ENCODE results near the gene PRICKLE1. TPM values are rescaled to one million over a fixed set of nuclear protein-coding genes. Genes with fewer than 3 reads are reported as not detected.

Gene PRICKLE1
- total RNA-seq, 1 donor from 2014 or later, result 11.6 TPM

GRCh38 chr12:42584651-42585111 lies 4.9 kb downstream of the PRICKLE1 start:
- no peak overlapping the region for H3K4me3 ChIP-seq (ENCODE audit: low read depth, low read length)
- TF ChIP-seq, protein P1, sequence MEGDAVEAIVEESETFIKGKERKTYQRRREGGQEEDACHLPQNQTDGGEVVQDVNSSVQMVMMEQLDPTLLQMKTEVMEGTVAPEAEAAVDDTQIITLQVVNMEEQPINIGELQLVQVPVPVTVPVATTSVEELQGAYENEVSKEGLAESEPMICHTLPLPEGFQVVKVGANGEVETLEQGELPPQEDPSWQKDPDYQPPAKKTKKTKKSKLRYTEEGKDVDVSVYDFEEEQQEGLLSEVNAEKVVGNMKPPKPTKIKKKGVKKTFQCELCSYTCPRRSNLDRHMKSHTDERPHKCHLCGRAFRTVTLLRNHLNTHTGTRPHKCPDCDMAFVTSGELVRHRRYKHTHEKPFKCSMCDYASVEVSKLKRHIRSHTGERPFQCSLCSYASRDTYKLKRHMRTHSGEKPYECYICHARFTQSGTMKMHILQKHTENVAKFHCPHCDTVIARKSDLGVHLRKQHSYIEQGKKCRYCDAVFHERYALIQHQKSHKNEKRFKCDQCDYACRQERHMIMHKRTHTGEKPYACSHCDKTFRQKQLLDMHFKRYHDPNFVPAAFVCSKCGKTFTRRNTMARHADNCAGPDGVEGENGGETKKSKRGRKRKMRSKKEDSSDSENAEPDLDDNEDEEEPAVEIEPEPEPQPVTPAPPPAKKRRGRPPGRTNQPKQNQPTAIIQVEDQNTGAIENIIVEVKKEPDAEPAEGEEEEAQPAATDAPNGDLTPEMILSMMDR (conservative IDR thresholded peaks at IDR 0.05; ENCODE audit: low read depth, low read length), result no peak
- no peak for DNase-seq (ENCODE audit: low read depth)

DNA sequence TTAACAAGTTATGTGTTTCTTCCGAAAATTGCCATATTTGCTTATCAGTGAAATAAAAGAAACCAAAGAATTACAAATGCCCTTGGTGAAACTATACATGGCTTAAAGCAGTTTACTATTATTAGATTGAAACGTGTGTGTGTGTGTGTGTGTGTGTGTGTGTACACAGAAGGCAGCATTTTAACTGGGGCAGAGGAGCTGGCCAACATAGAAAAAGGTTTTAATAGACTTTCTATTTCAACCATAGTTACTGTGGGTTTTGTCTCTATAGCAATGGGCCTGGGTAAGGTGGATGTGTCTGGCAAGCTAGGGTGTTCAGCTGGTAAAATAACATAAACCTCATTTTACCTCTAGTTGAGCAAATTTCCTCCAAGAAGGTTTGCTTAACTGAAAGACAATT lies 6.5 kb downstream of the PRICKLE1 start:
- TF ChIP-seq, protein P1 (conservative IDR thresholded peaks at IDR 0.05; ENCODE audit: low read depth, low read length), result no peak
- no peak overlapping the region for H3K4me3 ChIP-seq (ENCODE audit: low read depth, low read length)
- DNase-seq (ENCODE audit: low read depth), result no peak

DNA sequence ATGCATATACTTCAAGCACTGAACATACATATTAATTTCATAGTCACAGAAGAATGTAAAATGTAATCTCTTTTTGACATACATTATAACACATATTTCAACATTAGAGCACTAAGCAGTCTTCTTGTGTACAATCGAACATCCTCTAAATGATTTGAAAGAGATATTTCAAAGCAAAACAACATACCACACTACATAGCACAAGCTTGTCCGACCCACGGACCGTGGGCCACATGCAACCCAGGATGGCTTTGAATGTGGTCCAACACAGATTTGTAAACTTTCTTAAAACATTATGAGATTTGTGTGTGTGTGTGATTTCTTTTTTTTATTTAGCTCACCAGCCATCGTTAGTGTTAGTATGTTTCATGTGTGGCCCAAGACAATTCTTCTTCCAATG lies 7.0 kb downstream of the PRICKLE1 start:
- no peak overlapping the region for H3K4me3 ChIP-seq (ENCODE audit: low read depth, low read length)
- TF ChIP-seq, protein P1 (conservative IDR thresholded peaks at IDR 0.05; ENCODE audit: low read depth, low read length), result no peak
- DNase-seq (ENCODE audit: low read depth), result no peak

DNA sequence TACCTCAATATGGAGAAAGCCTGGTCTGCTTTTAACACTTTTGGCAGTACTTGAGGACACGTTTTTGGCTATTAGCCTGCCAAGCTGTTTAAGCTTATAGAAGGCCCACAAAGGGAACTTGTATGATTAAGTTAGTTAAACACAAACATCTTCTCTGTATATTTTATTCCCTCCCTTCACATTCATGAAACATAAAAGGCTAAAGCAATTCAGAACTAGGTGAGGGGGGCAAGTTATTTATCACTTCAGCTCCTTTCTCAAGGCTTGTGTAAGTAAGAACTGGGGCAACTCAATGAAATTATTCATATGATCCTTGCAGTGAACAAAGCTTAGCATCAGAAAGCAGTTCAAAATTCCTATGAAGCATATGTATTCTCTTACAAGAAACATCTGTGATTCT lies 7.5 kb downstream of the PRICKLE1 start:
- no peak for DNase-seq (ENCODE audit: low read depth)
- TF ChIP-seq, protein P1 (conservative IDR thresholded peaks at IDR 0.05; ENCODE audit: low read depth, low read length), result no peak

GRCh38 chr12:42576374-42576773 lies 13.2 kb downstream of the PRICKLE1 start:
- DNase-seq (ENCODE audit: low read depth), result no peak
- no peak overlapping the region for H3K4me3 ChIP-seq (ENCODE audit: low read depth, low read length)
- TF ChIP-seq, protein P1 (conservative IDR thresholded peaks at IDR 0.05; ENCODE audit: low read depth, low read length), result no peak

More for the DNA sequence above, 7.5 kb downstream of the PRICKLE1 start:
- H3K4me3 ChIP-seq (ENCODE audit: low read depth, low read length), result no peak overlapping the region

DNA sequence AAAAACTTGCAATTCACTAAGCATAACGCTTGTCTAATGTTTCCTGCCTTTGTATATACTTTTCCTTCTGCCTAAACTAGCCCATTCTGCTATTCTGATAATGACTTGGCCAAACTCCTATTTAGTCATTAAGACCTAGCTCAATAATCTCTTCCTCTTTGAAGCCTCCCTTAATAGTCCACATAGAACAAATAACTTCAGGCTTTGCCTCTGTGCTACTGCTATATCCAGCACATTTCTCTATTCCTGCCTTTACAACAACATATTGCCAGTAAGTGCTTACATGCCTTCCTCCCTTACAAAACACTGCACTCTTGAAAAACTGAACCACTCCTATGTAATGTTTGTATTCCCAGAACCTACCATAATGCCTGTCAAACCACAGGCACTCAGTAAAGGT lies 13.8 kb downstream of the PRICKLE1 start:
- no peak overlapping the region for H3K4me3 ChIP-seq (ENCODE audit: low read depth, low read length)
- DNase-seq (ENCODE audit: low read depth), result no peak
- TF ChIP-seq, protein P1 (conservative IDR thresholded peaks at IDR 0.05; ENCODE audit: low read depth, low read length), result no peak

DNA sequence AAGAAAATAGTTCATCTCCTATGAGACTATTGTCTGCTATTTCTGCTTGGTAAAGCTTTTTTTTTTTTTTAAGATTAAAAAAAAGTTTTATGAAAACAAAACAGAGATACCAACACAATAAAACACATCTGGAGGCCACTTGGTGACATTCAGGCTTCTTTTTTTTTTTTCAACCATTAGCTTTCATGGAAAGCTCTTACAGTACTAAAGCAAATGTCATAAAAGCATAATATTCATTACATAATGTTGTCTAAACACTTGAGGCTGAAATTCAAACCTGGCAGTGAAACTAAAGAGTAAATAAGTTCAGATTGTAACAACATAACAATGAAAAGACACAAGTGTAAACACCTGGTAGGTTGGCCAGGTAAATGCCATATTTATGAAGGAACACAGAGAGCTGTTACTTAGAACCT lies 14.7 kb downstream of the PRICKLE1 start:
- DNase-seq (ENCODE audit: low read depth), result no peak
- TF ChIP-seq, protein P1 (conservative IDR thresholded peaks at IDR 0.05; ENCODE audit: low read depth, low read length), result no peak
- H3K4me3 ChIP-seq (ENCODE audit: low read depth, low read length), result no peak overlapping the region

Data from epithelial cell of proximal tubule (primary cell).